Measurements from ENCODE around the gene CRLF2. TPM values are rescaled to one million over a fixed set of nuclear protein-coding genes. Genes with fewer than 3 reads are reported as not detected.

The CRLF2 gene
- total and polyA plus RNA-seq, 2 experiments from 2014 or later = not detected

- Histone ChIP-seq H3K27me3 (no peaks in the 10 kb centered on the region), H3K36me3 (no peaks in the 10 kb centered on the region), H3K4me3 (no peak overlapping the region), H3K9me3 (ENCODE audit: low read depth) (no peaks in the 10 kb centered on the region), H3K4me1 (ENCODE audit: low read depth) (no peaks in the 10 kb centered on the region), H3K27ac (no peak overlapping the region)
- no peak for DNase-seq (ENCODE audit: low read depth in 1 of 2, low spot score in 1 of 2)
- TF ChIP-seq CTCF (IDR thresholded peaks at IDR 0.05; ENCODE audit: low read depth, low read length) = no peak
These were observed 58.5 kb downstream of the CRLF2 start for GRCh38 chrX:1153940-1154339.

GRCh38 chrX:1152090-1152489 is 60.4 kb downstream of the CRLF2 start:
- Histone ChIP-seq H3K4me3 (no peak overlapping the region), H3K36me3 (no peaks in the 10 kb centered on the region), H3K9me3 (ENCODE audit: low read depth) (no peaks in the 10 kb centered on the region), H3K27ac (no peak overlapping the region), H3K4me1 (ENCODE audit: low read depth) (no peaks in the 10 kb centered on the region), H3K27me3 (no peaks in the 10 kb centered on the region)
- DNase-seq (ENCODE audit: low read depth in 1 of 2, low spot score in 1 of 2) = no peak
- TF ChIP-seq CTCF (IDR thresholded peaks at IDR 0.05; ENCODE audit: low read depth, low read length) = no peak

- no peaks in the 10 kb centered on the region for H3K27me3 ChIP-seq
- no peaks in the 10 kb centered on the region for H3K36me3 ChIP-seq
- TF ChIP-seq CTCF (IDR thresholded peaks at IDR 0.05; ENCODE audit: low read depth, low read length) = no peak
- no peaks in the 10 kb centered on the region for H3K9me3 ChIP-seq (ENCODE audit: low read depth)
- no peaks in the 10 kb centered on the region for H3K4me1 ChIP-seq (ENCODE audit: low read depth)
- no peak overlapping the region for H3K27ac ChIP-seq
- DNase-seq (ENCODE audit: low read depth in 1 of 2, low spot score in 1 of 2) = no peak
- H3K4me3 ChIP-seq = no peak overlapping the region
These were observed 60.9 kb downstream of the CRLF2 start for GRCh38 chrX:1151378-1152077.

- Histone ChIP-seq H3K9me3 (ENCODE audit: low read depth) (no peaks in the 10 kb centered on the region), H3K27ac (no peak overlapping the region), H3K36me3 (no peaks in the 10 kb centered on the region), H3K4me3 (no peak overlapping the region), H3K27me3 (no peaks in the 10 kb centered on the region), H3K4me1 (ENCODE audit: low read depth) (no peaks in the 10 kb centered on the region)
- no peak for TF ChIP-seq CTCF (IDR thresholded peaks at IDR 0.05; ENCODE audit: low read depth, low read length)
- no peak for DNase-seq (ENCODE audit: low read depth in 1 of 2, low spot score in 1 of 2)
These were observed 61.7 kb downstream of the CRLF2 start for GRCh38 chrX:1150569-1151347.

GRCh38 chrX:1147611-1148515 is 64.6 kb downstream of the CRLF2 start:
- Histone ChIP-seq H3K27ac (no peak overlapping the region), H3K4me3 (no peak overlapping the region), H3K4me1 (ENCODE audit: low read depth) (no peaks in the 10 kb centered on the region), H3K27me3 (no peaks in the 10 kb centered on the region), H3K36me3 (no peaks in the 10 kb centered on the region), H3K9me3 (ENCODE audit: low read depth) (no peaks in the 10 kb centered on the region)
- no peak for DNase-seq (ENCODE audit: low read depth in 1 of 2, low spot score in 1 of 2)
- TF ChIP-seq CTCF (IDR thresholded peaks at IDR 0.05; ENCODE audit: low read depth, low read length) = no peak
